Measurements from ENCODE around the gene RASAL2. TPM values are rescaled to one million over a fixed set of nuclear protein-coding genes. Genes with fewer than 3 reads are reported as not detected.

Gene RASAL2
- total RNA-seq, 1 donor from 2014 or later, result 12.4 TPM

DNA sequence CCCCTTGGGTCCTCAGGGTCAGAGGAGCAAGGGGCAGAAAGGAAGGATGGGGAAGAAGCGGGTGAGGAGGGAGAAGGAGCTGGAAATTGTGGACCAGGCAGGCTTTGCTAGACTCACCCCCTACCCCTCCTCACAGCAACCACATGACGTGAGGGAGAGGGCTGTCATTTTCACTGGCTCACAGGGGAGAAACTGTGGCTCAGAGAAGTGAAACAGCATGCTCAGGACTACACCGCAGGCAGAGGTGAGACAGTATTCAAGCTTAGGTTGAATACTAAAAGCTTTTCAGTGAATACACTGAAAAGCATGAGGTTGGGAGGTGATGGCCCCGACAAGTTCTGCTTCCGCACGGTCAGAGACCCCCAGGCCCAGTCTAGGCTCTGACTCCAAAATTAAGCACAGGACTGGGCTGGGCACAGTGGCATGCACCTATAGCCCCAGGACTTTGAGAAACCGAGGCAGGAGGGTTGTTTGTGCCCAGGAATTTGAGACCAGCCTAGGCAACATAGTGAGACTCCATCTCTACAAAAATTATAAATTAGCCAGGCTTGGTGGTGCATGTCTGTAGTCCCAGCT, 404.1 kb downstream of the RASAL2 start:
- no peak for TF ChIP-seq CTCF (IDR thresholded peaks at IDR 0.05; ENCODE audit: insufficient read depth, low read length, severe bottlenecking)
- DNase-seq (ENCODE audit: low read depth) (no peak), FAIRE-seq (no peak)
- Histone ChIP-seq H3K4me3 (ENCODE audit: low read depth, low read length) (no peak overlapping the region), H3K27me3 (ENCODE audit: control insufficient read depth, insufficient read depth, low read length) (peaks cover 1% of the 10 kb centered on the region), H3K36me3 (ENCODE audit: control insufficient read depth, insufficient read depth, low read length) (no peaks in the 10 kb centered on the region)

DNA sequence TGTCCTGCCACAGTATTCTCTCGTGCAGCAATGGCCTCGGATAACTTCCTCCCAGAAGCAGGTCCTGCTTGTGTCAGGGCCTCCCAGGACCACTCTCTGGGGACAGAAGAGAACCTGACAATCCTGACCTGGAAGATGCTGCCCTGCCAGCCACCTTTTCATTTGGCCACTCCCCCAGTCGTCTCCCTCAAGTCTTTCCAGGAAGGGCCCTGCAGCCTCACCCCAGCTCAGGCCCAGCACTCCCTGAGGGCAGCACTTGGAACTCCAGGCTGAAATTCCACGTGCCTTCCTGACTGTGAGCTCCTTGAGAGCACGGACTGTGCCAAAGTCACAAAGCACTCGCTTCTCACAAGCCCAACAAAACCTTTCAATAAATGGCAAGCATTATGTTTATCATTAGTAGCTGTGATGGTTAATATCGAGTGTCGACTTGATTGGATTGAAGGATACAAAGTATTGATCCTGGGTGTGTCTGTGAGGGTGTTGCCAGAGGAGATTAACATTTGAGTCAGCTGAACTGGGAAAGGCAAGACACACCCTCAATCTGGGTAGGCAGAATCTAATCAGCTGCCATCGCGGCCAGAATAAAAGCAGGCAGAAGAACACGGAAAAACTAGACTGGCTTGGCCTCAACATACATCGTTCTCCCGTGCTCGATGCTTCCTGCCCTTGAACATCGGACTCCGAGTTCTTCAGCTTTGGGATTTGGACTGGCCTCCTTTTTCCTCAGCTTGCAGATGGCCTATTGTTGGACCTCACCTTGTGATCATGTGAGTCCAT, 405.2 kb downstream of the RASAL2 start:
- no peaks in the 10 kb centered on the region for H3K36me3 ChIP-seq (ENCODE audit: control insufficient read depth, insufficient read depth, low read length)
- no peak overlapping the region for H3K4me3 ChIP-seq (ENCODE audit: low read depth, low read length)
- DNase-seq (ENCODE audit: low read depth) (no peak), FAIRE-seq (no peak)
- peaks cover 1% of the 10 kb centered on the region for H3K27me3 ChIP-seq (ENCODE audit: control insufficient read depth, insufficient read depth, low read length)
- TF ChIP-seq CTCF (IDR thresholded peaks at IDR 0.05; ENCODE audit: insufficient read depth, low read length, severe bottlenecking), result no peak

DNA sequence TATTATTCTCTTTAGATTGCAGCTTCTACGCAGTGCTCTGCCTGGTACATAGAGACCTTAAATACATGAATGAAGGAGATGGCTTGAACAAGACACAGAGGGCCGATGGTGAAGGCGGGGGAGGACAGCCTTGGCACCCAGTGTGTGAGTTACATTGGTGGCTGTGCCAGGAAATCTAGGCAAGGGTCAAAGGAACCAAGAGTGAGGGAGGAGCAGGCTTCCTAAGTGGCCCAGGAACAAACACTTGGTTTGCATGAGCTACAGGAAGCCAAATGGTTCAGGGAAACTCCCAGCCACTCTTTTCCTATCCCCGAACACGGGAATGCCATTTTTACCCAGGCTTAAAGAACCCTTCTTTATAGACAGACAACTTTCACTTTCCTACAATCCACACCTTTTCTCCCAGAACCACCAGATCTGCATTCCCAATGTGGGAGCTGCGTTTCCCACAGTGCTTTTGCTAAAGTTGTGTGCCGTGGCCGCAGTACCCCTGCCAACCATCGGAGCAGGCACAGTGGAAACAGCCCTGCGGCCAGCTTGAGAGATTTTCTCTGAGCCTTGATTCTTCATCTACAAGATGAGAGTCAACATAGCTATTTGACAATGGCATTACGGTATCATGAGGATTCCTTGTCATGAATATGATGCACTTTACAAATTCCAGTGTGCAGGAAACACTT, 406.3 kb downstream of the RASAL2 start:
- H3K27me3 ChIP-seq (ENCODE audit: control insufficient read depth, insufficient read depth, low read length), result peaks cover 1% of the 10 kb centered on the region
- FAIRE-seq, result no peak
- H3K4me3 ChIP-seq (ENCODE audit: low read depth, low read length), result no peak overlapping the region
- DNase-seq (ENCODE audit: low read depth), result no peak
- peak; percentile 12 for TF ChIP-seq CTCF (IDR thresholded peaks at IDR 0.05; ENCODE audit: insufficient read depth, low read length, severe bottlenecking)
- H3K36me3 ChIP-seq (ENCODE audit: control insufficient read depth, insufficient read depth, low read length), result no peaks in the 10 kb centered on the region

DNA sequence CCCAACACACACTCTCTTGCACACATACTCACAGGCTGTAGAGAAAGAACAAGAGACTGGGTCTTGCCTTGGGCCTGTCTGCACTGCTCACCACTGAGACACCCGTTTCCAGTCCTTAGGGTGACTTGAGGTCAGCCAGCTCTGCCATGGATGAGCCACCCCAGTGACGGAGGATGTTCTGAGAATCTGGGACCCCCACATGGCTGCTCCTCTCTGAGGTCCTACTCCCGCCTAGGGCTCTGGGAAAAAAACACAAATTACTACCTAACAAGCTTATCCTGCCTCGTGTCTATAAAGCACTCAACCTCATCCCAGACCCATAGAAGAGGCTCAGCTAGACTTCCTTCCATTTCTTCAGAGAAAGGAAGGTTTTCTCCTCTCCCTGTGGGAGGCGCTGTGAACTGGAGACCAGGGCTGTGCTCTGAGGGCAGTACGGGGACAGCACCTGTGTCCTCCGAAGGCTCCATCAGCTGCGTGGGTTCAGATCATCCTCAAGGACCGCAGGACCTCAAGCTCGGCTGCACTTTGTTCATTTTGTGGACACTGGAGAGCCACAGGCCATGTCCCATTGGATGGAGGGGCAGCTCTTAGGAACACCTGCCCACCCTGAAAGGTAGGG, 407.1 kb downstream of the RASAL2 start:
- TF ChIP-seq CTCF (IDR thresholded peaks at IDR 0.05; ENCODE audit: insufficient read depth, low read length, severe bottlenecking), result no peak
- DNase-seq (ENCODE audit: low read depth) (no peak), FAIRE-seq (no peak)
- Histone ChIP-seq H3K36me3 (ENCODE audit: control insufficient read depth, insufficient read depth, low read length) (no peaks in the 10 kb centered on the region), H3K4me3 (ENCODE audit: low read depth, low read length) (no peak overlapping the region), H3K27me3 (ENCODE audit: control insufficient read depth, insufficient read depth, low read length) (peaks cover 1% of the 10 kb centered on the region)

DNA sequence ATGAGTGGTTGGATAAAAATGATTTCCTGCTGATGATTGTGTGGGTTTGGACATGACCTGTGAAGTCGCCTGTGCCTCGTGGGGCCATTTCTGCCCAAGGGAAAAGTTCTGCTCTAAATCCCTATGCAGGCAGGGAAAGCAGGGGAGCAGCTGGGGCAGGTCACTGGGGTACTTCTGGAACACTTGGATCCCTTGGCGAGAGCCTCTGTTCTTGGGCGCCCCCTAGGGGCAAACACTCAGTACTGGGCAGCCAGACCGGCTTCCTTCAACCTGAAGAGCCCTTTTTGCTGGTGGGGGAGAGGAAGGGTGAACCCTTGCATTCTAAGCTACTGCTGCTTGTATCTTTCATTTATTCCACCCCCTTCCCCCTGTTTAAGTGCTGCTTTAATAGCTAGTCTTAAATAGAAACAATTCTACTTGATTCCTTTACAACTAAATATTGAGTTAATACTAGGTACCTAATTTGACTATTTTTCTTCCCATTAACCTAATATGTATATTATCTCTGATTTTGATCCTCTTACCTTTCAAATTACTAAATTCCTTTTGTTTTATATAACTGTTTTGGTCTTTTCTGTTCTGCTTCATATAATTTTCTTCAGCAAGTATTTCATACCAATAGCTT, 407.9 kb downstream of the RASAL2 start:
- TF ChIP-seq CTCF (IDR thresholded peaks at IDR 0.05; ENCODE audit: insufficient read depth, low read length, severe bottlenecking), result peak; percentile 99
- no peak overlapping the region for H3K4me3 ChIP-seq (ENCODE audit: low read depth, low read length)
- DNase-seq (ENCODE audit: low read depth) (peak; percentile 63), FAIRE-seq (no peak)
- no peaks in the 10 kb centered on the region for H3K36me3 ChIP-seq (ENCODE audit: control insufficient read depth, insufficient read depth, low read length)
- peaks cover 1% of the 10 kb centered on the region for H3K27me3 ChIP-seq (ENCODE audit: control insufficient read depth, insufficient read depth, low read length)
